GM12878 (cell line): ENCODE results near the gene ALPK1. TPM values are rescaled to one million over a fixed set of nuclear protein-coding genes. Genes with fewer than 3 reads are reported as not detected.

ENCODE experiments used
- ATF7 ChIP-seq: fragments of 450-650 bp; IDR thresholded peaks from 2 replicates; pipeline ENCODE4 v1.6.1; 2016; ENCODE audit warnings: low read depth, mild to moderate bottlenecking
- BCL3 ChIP-seq: IDR thresholded peaks from 2 replicates; pipeline ENCODE4 v1.6.1; 2011; ENCODE audit warnings: borderline replicate concordance, low read depth, mild to moderate bottlenecking, moderate library complexity, low read length; ENCODE audit not compliant: insufficient read depth, poor library complexity, severe bottlenecking
- CTCF ChIP-seq, 3 experiments: IDR thresholded peaks in 2 of 3; conservative IDR thresholded peaks in 1 of 3; 2 replicates each; pipeline ENCODE4 v1.5.1; 2011; ENCODE audit warnings: low read depth in 3 of 3, low read length in 3 of 3, mild to moderate bottlenecking in 3 of 3, control low read depth in 2 of 3, moderate library complexity in 2 of 3, inconsistent platforms in 1 of 3, mixed read lengths in 1 of 3; ENCODE audit not compliant: control insufficient read depth in 2 of 3, insufficient read depth in 1 of 3; ENCODE audit errors: extremely low read depth in 1 of 3
- EP300 ChIP-seq, 2 experiments: fragments of 150-350 bp in 1 of 2; IDR thresholded peaks; 2 replicates each; pipeline ENCODE4 v1.6.1; 2011 to 2012; ENCODE audit warnings: low read depth in 2 of 2, low read length in 2 of 2, borderline replicate concordance in 1 of 2, improper control_type of control experiment in 1 of 2, inconsistent platforms in 1 of 2; ENCODE audit not compliant: control insufficient read depth in 1 of 2
- ETV6 ChIP-seq, 2 experiments: fragments of 450-650 bp in 1 of 2; IDR thresholded peaks in 1 of 2; conservative IDR thresholded peaks in 1 of 2; 2 replicates each; pipeline ENCODE4 v1.6.1; 2014; ENCODE audit warnings: antibody characterized with exemption in 1 of 2, borderline replicate concordance in 1 of 2, low read depth in 1 of 2, mild to moderate bottlenecking in 1 of 2, moderate library complexity in 1 of 2
- MXI1 ChIP-seq: fragments of 150-350 bp; IDR thresholded peaks from 2 replicates; pipeline ENCODE4 v1.6.1; 2011; ENCODE audit warnings: low read depth, mild to moderate bottlenecking, inconsistent platforms, low read length, improper control_type of control experiment
- PAX8 ChIP-seq: fragments of 450-650 bp; IDR thresholded peaks from 2 replicates; pipeline ENCODE4 v1.6.1; 2017; ENCODE audit warnings: mild to moderate bottlenecking, moderate library complexity
- RAD21 ChIP-seq: IDR thresholded peaks from 2 replicates; pipeline ENCODE4 v1.6.1; 2011; ENCODE audit warnings: mild to moderate bottlenecking, low read depth, low read length, moderate library complexity; ENCODE audit not compliant: insufficient read depth
- REST ChIP-seq: IDR thresholded peaks from 2 replicates; pipeline ENCODE4 v1.6.1; 2012; ENCODE audit warnings: mild to moderate bottlenecking, low read depth, low read length
- SIN3A ChIP-seq: IDR thresholded peaks from 2 replicates; pipeline ENCODE4 v1.6.1; 2012; ENCODE audit warnings: low read depth, low read length, improper control_type of control experiment
- SMAD5 ChIP-seq: IDR thresholded peaks from 2 replicates; pipeline ENCODE4 v1.6.1; 2016; ENCODE audit warnings: antibody characterized with exemption, low read depth
- USF1 ChIP-seq: IDR thresholded peaks from 2 replicates; pipeline ENCODE4 v1.6.1; 2011; ENCODE audit warnings: borderline replicate concordance, low read depth, mild to moderate bottlenecking, moderate library complexity, mixed read lengths, low read length; ENCODE audit not compliant: insufficient read depth; ENCODE audit errors: extremely low read length
- ZNF207 ChIP-seq: fragments of 450-650 bp; IDR thresholded peaks from 2 replicates; pipeline ENCODE4 v1.6.1; 2014; ENCODE audit warnings: antibody characterized with exemption, mild to moderate bottlenecking, borderline replicate concordance
- ZNF687 ChIP-seq: fragments of 450-650 bp; IDR thresholded peaks from 2 replicates; pipeline ENCODE4 v1.6.1; 2017; ENCODE audit warnings: mild to moderate bottlenecking, moderate library complexity
- polyA plus RNA-seq, 11 experiments: library from polyadenylated mRNA; depleted of rRNA in 4 of 11; unstranded in 6 of 11; stranded (reverse) in 5 of 11; fragments of >200 nt; fragmentation: Nextera tagmentation in 4 of 11; fragmentation: Illumina TruSeq in 1 of 11; extraction: Ambion mirVana in 4 of 11; extraction: Trizol in 1 of 11; gene quantifications; 1 replicate in 1 of 11; 2 replicates in 10 of 11; pipeline versions ENCODE4 v1.2.1 to v1.2.3, GENCODE V29; 2011 to 2016; ENCODE audit warnings: inconsistent platforms in 2 of 11, missing spikeins in 2 of 11, low read depth in 1 of 11
- total RNA-seq, 4 experiments: library from RNA; depleted of rRNA in 3 of 4; stranded (reverse); fragments of >200 nt in 3 of 4; fragmentation: Illumina TruSeq in 1 of 4; extraction: Trizol in 1 of 4; gene quantifications; 2 replicates each; pipeline versions ENCODE4 v1.2.1 to v1.2.3, GENCODE V29; 2013 to 2021

Gene ALPK1
- total and polyA plus RNA-seq, 10 of the 15 experiments (the other 5 are each of a cell fraction or from before 2014, with no cell fraction given) = 8.5 to 32.3 (median 22.6) TPM

- TF ChIP-seq ZNF687 = 0 out of 2 replicates have a peak, but pooled peaks have one; percentile 18
- peak; percentile 21 for TF ChIP-seq BCL3
- no peak for TF ChIP-seq RAD21
- 0 out of 2 replicates have a peak, but pooled peaks have one; percentile 57 for TF ChIP-seq ZNF207
- 0 out of 2 replicates have a peak, but pooled peaks have one; percentile 26 for TF ChIP-seq SIN3A
- TF ChIP-seq SMAD5 = peak; percentile 88
- TF ChIP-seq REST = 0 out of 2 replicates have a peak, but pooled peaks have one; percentile 33
- no peak for TF ChIP-seq ATF7
- peak in 1 of 2 experiments; percentile 57; a peak in 1 of 4 replicates for TF ChIP-seq ETV6 (conservative IDR thresholded peaks at IDR 0.05 in 1 of 2, IDR thresholded peaks at IDR 0.05 in 1 of 2; ENCODE audit: borderline replicate concordance in 1 of 2, low read depth in 1 of 2)
- no peak for TF ChIP-seq PAX8
- no peak for TF ChIP-seq USF1
- TF ChIP-seq CTCF (IDR thresholded peaks at IDR 0.05 in 2 of 3, conservative IDR thresholded peaks at IDR 0.05 in 1 of 3; ENCODE audit: control insufficient read depth in 2 of 3, extremely low read depth in 1 of 3, insufficient read depth in 1 of 3, low read depth in 3 of 3, low read length in 3 of 3) = no peak
- TF ChIP-seq MXI1 = peak; percentile 53; the same call in 1 of the 2 replicates
- TF ChIP-seq EP300 (IDR thresholded peaks at IDR 0.05; ENCODE audit: borderline replicate concordance in 1 of 2, control insufficient read depth in 1 of 2, low read depth in 2 of 2, low read length in 2 of 2) = 0 out of 4 replicates have a peak, but pooled peaks of 1 of the 2 experiments have one; percentile 2
These were observed 12.3 kb upstream of the ALPK1 start (continued) for GRCh38 chr4:112284662-112285411.
